Mesenchymal stem cell (in vitro differentiated cells and primary cell): ENCODE measurements around the gene PAPSS2.
A peak's percentile ranks its signal among the peaks of the same experiment; 100 is the strongest.

Source experiments
- DNase-seq: peaks from one replicate; pipeline ENCODE4 v3.0.0-alpha.2; 2013
- H2AFZ ChIP-seq: one replicate; pipeline ENCODE4 v1.6.1; 2013; ENCODE audit warnings: low read depth, mild to moderate bottlenecking, control low read depth, inconsistent platforms, low read length, moderate library complexity
- H2AK5ac ChIP-seq: 2 replicates; pipeline ENCODE4 v1.6.1; 2013; ENCODE audit warnings: low read length, moderate library complexity, mild to moderate bottlenecking, inconsistent platforms; ENCODE audit not compliant: severe bottlenecking
- H2BK120ac ChIP-seq: one replicate; pipeline ENCODE4 v1.6.1; 2013; ENCODE audit warnings: low read depth, mild to moderate bottlenecking, inconsistent platforms, low read length, moderate library complexity
- H2BK12ac ChIP-seq, 2 experiments: one replicate each; pipeline ENCODE4 v1.6.1; 2013; ENCODE audit warnings: inconsistent platforms in 2 of 2, low read length in 2 of 2, mild to moderate bottlenecking in 2 of 2, moderate library complexity in 2 of 2, control low read depth in 1 of 2
- H2BK15ac ChIP-seq: one replicate; pipeline ENCODE4 v1.6.1; 2013; ENCODE audit warnings: mild to moderate bottlenecking, low read depth, inconsistent platforms; ENCODE audit not compliant: poor library complexity, severe bottlenecking
- H2BK5ac ChIP-seq: 2 replicates; pipeline ENCODE4 v1.6.1; 2013; ENCODE audit warnings: low read depth, mild to moderate bottlenecking, low read length, control low read depth, inconsistent platforms; ENCODE audit not compliant: poor library complexity, severe bottlenecking
- H3K14ac ChIP-seq, 2 experiments: one replicate each; pipeline ENCODE4 v1.6.1; 2013; ENCODE audit warnings: inconsistent platforms in 2 of 2, low read length in 2 of 2, control low read depth in 1 of 2, mild to moderate bottlenecking in 1 of 2, moderate library complexity in 1 of 2
- H3K18ac ChIP-seq, 2 experiments: one replicate each; pipeline ENCODE4 v1.6.1; 2013; ENCODE audit warnings: inconsistent platforms in 2 of 2, low read length in 2 of 2, control low read depth in 1 of 2, low read depth in 1 of 2, mild to moderate bottlenecking in 1 of 2
- H3K23ac ChIP-seq, 2 experiments: one replicate each; pipeline ENCODE4 v1.6.1; 2013; ENCODE audit warnings: inconsistent platforms in 2 of 2, low read length in 2 of 2, mild to moderate bottlenecking in 2 of 2, moderate library complexity in 2 of 2, control low read depth in 1 of 2
- H3K27ac ChIP-seq: 2 replicates; pipeline ENCODE4 v1.5.1; 2013; ENCODE audit warnings: mild to moderate bottlenecking, moderate library complexity, low read length, control low read depth, inconsistent platforms; ENCODE audit not compliant: poor library complexity, severe bottlenecking
- H3K27me3 ChIP-seq, 2 experiments: 2 replicates each; pipeline versions ENCODE4 v1.6.1 to v1.7.0; 2013; ENCODE audit warnings: low read length in 2 of 2, mild to moderate bottlenecking in 2 of 2, moderate library complexity in 2 of 2, control low read depth in 1 of 2, inconsistent platforms in 1 of 2; ENCODE audit not compliant: control insufficient read depth in 1 of 2, insufficient read depth in 1 of 2
- H3K36me3 ChIP-seq, 2 experiments: 2 replicates each; pipeline versions ENCODE4 v1.6.1 to v1.7.0; 2013; ENCODE audit warnings: low read length in 2 of 2, control low read depth in 1 of 2, inconsistent platforms in 1 of 2, low read depth in 1 of 2, mild to moderate bottlenecking in 1 of 2; ENCODE audit not compliant: insufficient read depth in 2 of 2, control insufficient read depth in 1 of 2
- H3K4ac ChIP-seq, 2 experiments: one replicate each; pipeline ENCODE4 v1.6.1; 2013; ENCODE audit warnings: inconsistent platforms in 2 of 2, low read length in 2 of 2, mild to moderate bottlenecking in 2 of 2, moderate library complexity in 2 of 2, control low read depth in 1 of 2, low read depth in 1 of 2
- H3K4me1 ChIP-seq: 2 replicates; pipeline ENCODE4 v1.6.1; 2013; ENCODE audit warnings: low read depth, low read length, control low read depth; ENCODE audit not compliant: control insufficient read depth, insufficient read depth
- H3K4me2 ChIP-seq: 2 replicates; pipeline ENCODE4 v1.6.1; 2013; ENCODE audit warnings: low read length, mild to moderate bottlenecking, inconsistent platforms; ENCODE audit not compliant: poor library complexity, severe bottlenecking
- H3K4me3 ChIP-seq, 2 experiments: 2 replicates each; pipeline versions ENCODE4 v1.5.1 to v1.7.0; 2013; ENCODE audit warnings: low read length in 2 of 2, mild to moderate bottlenecking in 2 of 2, control low read depth in 1 of 2, low read depth in 1 of 2; ENCODE audit not compliant: insufficient read depth in 1 of 2
- H3K79me1 ChIP-seq: replicated peaks from 2 replicates; pipeline ENCODE4 v1.6.1; 2013; ENCODE audit warnings: mild to moderate bottlenecking, control low read depth, low read length, inconsistent platforms; ENCODE audit not compliant: poor library complexity, severe bottlenecking
- H3K9ac ChIP-seq: 2 replicates; pipeline ENCODE4 v1.7.0; 2013; ENCODE audit warnings: mild to moderate bottlenecking, low read length, moderate library complexity
- H3K9me3 ChIP-seq: 2 replicates; pipeline ENCODE4 v1.7.0; 2013; ENCODE audit warnings: mild to moderate bottlenecking, low read length; ENCODE audit not compliant: control insufficient read depth
- H4K8ac ChIP-seq: one replicate; pipeline ENCODE4 v1.6.1; 2013; ENCODE audit warnings: inconsistent platforms, mild to moderate bottlenecking, low read length, moderate library complexity
- H4K91ac ChIP-seq: one replicate; pipeline ENCODE4 v1.6.1; 2013; ENCODE audit warnings: mild to moderate bottlenecking, low read length, inconsistent platforms
- WGBS: methylation state at CpG from one replicate; pipeline ENCODE4 v1.1.7; 2013; ENCODE audit warnings: mixed read lengths; 5-methylcytosine and 5-hydroxymethylcytosine counted together

Gene PAPSS2

GRCh38 chr10:87763086-87763861 lies 103.6 kb downstream of the PAPSS2 start:
- Histone ChIP-seq H3K4me1 (peaks cover 6% of the 10 kb centered on the region), H4K8ac (no peak overlapping the region), H3K18ac (no peak overlapping the region), H3K4me2 (no peak overlapping the region), H2BK15ac (no peak overlapping the region), H2BK120ac (no peak overlapping the region), H3K4me3 (no peak overlapping the region), H3K79me1 (peaks cover 15% of the 10 kb centered on the region), H3K27ac (no peak overlapping the region), H2BK5ac (no peak overlapping the region), H2BK12ac (no peak overlapping the region), H3K9ac (no peak overlapping the region), H3K14ac (no peak overlapping the region), H4K91ac (no peak overlapping the region), H3K36me3 (peaks cover 10 to 46% of the 10 kb centered on the region in 2 experiments), H3K4ac (no peak overlapping the region), H2AFZ (no peak overlapping the region), H3K27me3 (no peaks in the 10 kb centered on the region), H2AK5ac (no peak overlapping the region), H3K23ac (no peak overlapping the region), H3K9me3 (peaks cover 8% of the 10 kb centered on the region)
- no peak for DNase-seq
- WGBS: 100% methylated on average over 3 of the region's 5 CpGs

- H3K4me2 ChIP-seq: no peak overlapping the region
- no peak overlapping the region for H2BK12ac ChIP-seq
- H2BK120ac ChIP-seq: no peak overlapping the region
- DNase-seq: no peak
- peaks cover 10 to 50% of the 10 kb centered on the region in 2 experiments for H3K36me3 ChIP-seq
- H3K4me3 ChIP-seq: no peak overlapping the region
- H2BK15ac ChIP-seq: no peak overlapping the region
- no peak overlapping the region for H4K91ac ChIP-seq
- no peak overlapping the region for H2BK5ac ChIP-seq
- no peak overlapping the region for H2AK5ac ChIP-seq
- no peak overlapping the region for H3K9ac ChIP-seq
- WGBS: 89% methylated on average over 11 of the region's 13 CpGs
- no peak overlapping the region for H3K27ac ChIP-seq
- no peaks in the 10 kb centered on the region for H3K27me3 ChIP-seq
- no peak overlapping the region for H3K4ac ChIP-seq
- H3K79me1 ChIP-seq: peaks cover 18% of the 10 kb centered on the region
- H3K23ac ChIP-seq: no peak overlapping the region
- H3K4me1 ChIP-seq: peaks cover 8% of the 10 kb centered on the region
- no peak overlapping the region for H4K8ac ChIP-seq
- peaks cover 8% of the 10 kb centered on the region for H3K9me3 ChIP-seq
- no peak overlapping the region for H2AFZ ChIP-seq
- H3K18ac ChIP-seq: no peak overlapping the region
- no peak overlapping the region for H3K14ac ChIP-seq
Observed at GRCh38 chr10:87764072-87764934, 104.6 kb downstream of the PAPSS2 start.

- H3K79me1 ChIP-seq: peaks cover 16% of the 10 kb centered on the region
- WGBS: 63% methylated on average over 3 of the region's 5 CpGs
- peaks cover 12% of the 10 kb centered on the region for H3K4me1 ChIP-seq
- H4K91ac ChIP-seq: no peak overlapping the region
- no peak overlapping the region for H3K18ac ChIP-seq
- DNase-seq: no peak
- H3K27me3 ChIP-seq: no peaks in the 10 kb centered on the region
- no peak overlapping the region for H3K23ac ChIP-seq
- no peak overlapping the region for H2BK5ac ChIP-seq
- no peak overlapping the region for H4K8ac ChIP-seq
- H3K9me3 ChIP-seq: peaks cover 8% of the 10 kb centered on the region
- H2BK120ac ChIP-seq: no peak overlapping the region
- no peak overlapping the region for H2BK12ac ChIP-seq
- no peak overlapping the region for H3K27ac ChIP-seq
- peaks cover 10 to 56% of the 10 kb centered on the region in 2 experiments for H3K36me3 ChIP-seq
- H3K9ac ChIP-seq: no peak overlapping the region
- no peak overlapping the region for H2AFZ ChIP-seq
- no peak overlapping the region for H3K4ac ChIP-seq
- no peak overlapping the region for H2AK5ac ChIP-seq
- no peak overlapping the region for H3K4me3 ChIP-seq
- no peak overlapping the region for H3K4me2 ChIP-seq
- no peak overlapping the region for H2BK15ac ChIP-seq
- H3K14ac ChIP-seq: no peak overlapping the region
Observed at GRCh38 chr10:87765666-87766376, 106.1 kb downstream of the PAPSS2 start.

GRCh38 chr10:87767253-87767652 lies 107.6 kb downstream of the PAPSS2 start:
- Histone ChIP-seq H2AK5ac (no peak overlapping the region), H3K9ac (no peak overlapping the region), H3K27ac (peak overlapping the region; percentile 51), H4K91ac (peak overlapping the region; percentile 39), H2AFZ (no peak overlapping the region), H2BK12ac (no peak overlapping the region), H2BK120ac (no peak overlapping the region), H3K23ac (no peak overlapping the region), H3K9me3 (peaks cover 8% of the 10 kb centered on the region), H3K14ac (no peak overlapping the region), H3K4me3 (no peak overlapping the region), H2BK5ac (no peak overlapping the region), H4K8ac (no peak overlapping the region), H3K36me3 (peaks cover 10 to 57% of the 10 kb centered on the region in 2 experiments), H3K4me2 (no peak overlapping the region), H3K4ac (no peak overlapping the region), H3K27me3 (no peaks in the 10 kb centered on the region), H3K4me1 (peaks cover 10% of the 10 kb centered on the region), H3K79me1 (peaks cover 18% of the 10 kb centered on the region), H3K18ac (no peak overlapping the region), H2BK15ac (no peak overlapping the region)
- 84% methylated on average over 4 of the region's 5 CpGs for WGBS
- no peak for DNase-seq
